OCI-LY7 (cell line): ENCODE measurements around the gene GABRG2. TPM values are rescaled to one million over a fixed set of nuclear protein-coding genes. Genes with fewer than 3 reads are reported as not detected.

Source experiments
- BruUV-seq: library from RNA; stranded (reverse); fragments of 400-500 nt; replicated peaks from 2 replicates; lab custom pipeline; 2021; lab: Mats Ljungman, UMichigan
- CTCF ChIA-PET: fragments of 300-600 bp; sonication (Branson Sonifier 250); formaldehyde crosslinking; loops from one replicate; lab custom pipeline; 2022; ENCODE audit warnings: antibody characterized with exemption; ENCODE audit not compliant: unreplicated experiment; lab: Charles Lee
- POLR2A ChIA-PET: fragments of 300-600 bp; sonication (Branson Sonifier 250); formaldehyde crosslinking; loops from one replicate; lab custom pipeline; 2022; ENCODE audit warnings: antibody characterized with exemption; lab: Charles Lee
- DNase-seq: peaks from one replicate; pipeline ENCODE4 v3.0.0-alpha.2; 2015; ENCODE audit warnings: low spot score
- H2AFZ ChIP-seq: fragments of 200-600 bp; sonication (generic), shearing (Covaris generic); 2 replicates; pipeline ENCODE4 v1.6.1; 2014; ENCODE audit warnings: mild to moderate bottlenecking, antibody characterized with exemption, low read length, moderate library complexity
- H3K27ac ChIP-seq: fragments of 200-600 bp; sonication (generic); 2 replicates; pipeline ENCODE4 v1.5.1; 2014; ENCODE audit warnings: mixed run types, low read depth, mild to moderate bottlenecking, moderate library complexity, low read length, inconsistent platforms; ENCODE audit not compliant: poor library complexity, severe bottlenecking
- H3K36me3 ChIP-seq: fragments of 200-600 bp; sonication (generic); 2 replicates; pipeline ENCODE4 v1.6.1; 2014; ENCODE audit warnings: mild to moderate bottlenecking, antibody characterized with exemption, low read length, moderate library complexity, mixed read lengths; ENCODE audit not compliant: insufficient read depth
- H3K4me1 ChIP-seq: fragments of 200-600 bp; sonication (generic); 2 replicates; pipeline ENCODE4 v1.5.1; 2014; ENCODE audit warnings: mild to moderate bottlenecking, low read length; ENCODE audit not compliant: insufficient read depth, poor library complexity, severe bottlenecking
- H3K4me2 ChIP-seq: fragments of 200-600 bp; sonication (generic); 2 replicates; pipeline ENCODE4 v1.6.1; 2014; ENCODE audit warnings: mild to moderate bottlenecking, low read length
- H3K4me3 ChIP-seq: fragments of 200-600 bp; sonication (generic); 2 replicates; pipeline ENCODE4 v1.5.1; 2014; ENCODE audit warnings: mild to moderate bottlenecking, low read depth, low read length; ENCODE audit not compliant: poor library complexity, severe bottlenecking
- H3K79me2 ChIP-seq: fragments of 200-600 bp; sonication (generic); 2 replicates; pipeline ENCODE4 v1.6.1; 2016; ENCODE audit warnings: low read depth, mild to moderate bottlenecking, low read length, moderate library complexity, mixed read lengths; ENCODE audit not compliant: insufficient read depth
- H3K9me2 ChIP-seq: fragments of 200-600 bp; sonication (generic); 2 replicates; pipeline ENCODE4 v1.6.1; 2016; ENCODE audit warnings: mild to moderate bottlenecking, low read length, mixed read lengths; ENCODE audit not compliant: insufficient read depth
- H3K9me3 ChIP-seq: fragments of 200-600 bp; sonication (generic); 2 replicates; pipeline ENCODE4 v1.6.1; 2014; ENCODE audit warnings: mild to moderate bottlenecking, mixed run types, low read length, mixed read lengths
- H4K20me1 ChIP-seq: fragments of 200-600 bp; sonication (generic); 2 replicates; pipeline ENCODE4 v1.6.1; 2014; ENCODE audit warnings: mild to moderate bottlenecking, antibody characterized with exemption, low read length, moderate library complexity, mixed read lengths; ENCODE audit not compliant: insufficient read depth
- EZH2phosphoT487 ChIP-seq: fragments of 200-600 bp; sonication (generic); IDR thresholded peaks from 2 replicates; pipeline ENCODE4 v1.6.1; 2018; ENCODE audit warnings: low read depth, borderline replicate concordance, mild to moderate bottlenecking, mixed run types, antibody characterized with exemption, low read length, moderate library complexity, mixed read lengths
- intact Hi-C: fragments of 100-400 bp; cut with micrococcal nuclease; formaldehyde crosslinking; loops from one replicate; pipeline ENCODE4 v1.10.0; 2022; ENCODE audit not compliant: unreplicated experiment
- total RNA-seq, 2 experiments: library from RNA; depleted of rRNA in 1 of 2; stranded (reverse); fragments of >200 nt in 1 of 2; shearing (Covaris generic) in 1 of 2; gene quantifications; 2 replicates each; pipeline ENCODE4 v1.2.3, GENCODE V29; 2014 to 2022
- TF ChIP-seq, protein P1 (sequence below): fragments of 200-600 bp; sonication (generic); conservative IDR thresholded peaks from 2 replicates; pipeline ENCODE4 v1.5.1; 2014; ENCODE audit warnings: mild to moderate bottlenecking, antibody characterized with exemption, low read length, moderate library complexity, mixed read lengths

GABRG2 gene
- total RNA-seq, 2 experiments from 2014 or later = 0.03 to 1.2 TPM

DNA sequence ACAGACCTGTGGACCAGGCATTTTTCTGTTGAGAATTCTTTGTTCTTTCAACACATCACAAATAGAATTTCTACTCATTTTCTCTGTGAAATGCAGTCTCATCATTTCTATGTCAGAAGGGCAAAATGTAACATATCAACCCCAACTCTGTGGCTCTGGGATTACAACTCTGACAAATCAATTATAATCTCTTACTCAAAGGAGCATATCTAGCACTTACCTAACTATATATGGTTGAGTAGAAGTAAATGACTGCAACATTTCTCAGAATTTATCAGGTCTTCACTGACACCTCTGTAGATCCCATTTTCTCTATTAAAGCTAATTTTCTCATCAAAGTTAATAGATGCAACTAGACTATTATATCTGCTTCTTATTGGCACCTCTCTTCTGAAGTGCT is 64.8 kb downstream of the GABRG2 start:
- no peaks in the 10 kb centered on the region for H3K4me1 ChIP-seq
- no peak overlapping the region for H3K4me3 ChIP-seq
- ChIA-PET POLR2A (interaction anchor here (1.0 kb wide), 1 partner anchor 20 kb away, joined by 4 read pairs; no protein-coding TSS in a partner anchor), CTCF (no interaction called here)
- H3K4me2 ChIP-seq = no peak overlapping the region
- TF ChIP-seq EZH2phosphoT487 = no peak
- TF ChIP-seq, protein P1, sequence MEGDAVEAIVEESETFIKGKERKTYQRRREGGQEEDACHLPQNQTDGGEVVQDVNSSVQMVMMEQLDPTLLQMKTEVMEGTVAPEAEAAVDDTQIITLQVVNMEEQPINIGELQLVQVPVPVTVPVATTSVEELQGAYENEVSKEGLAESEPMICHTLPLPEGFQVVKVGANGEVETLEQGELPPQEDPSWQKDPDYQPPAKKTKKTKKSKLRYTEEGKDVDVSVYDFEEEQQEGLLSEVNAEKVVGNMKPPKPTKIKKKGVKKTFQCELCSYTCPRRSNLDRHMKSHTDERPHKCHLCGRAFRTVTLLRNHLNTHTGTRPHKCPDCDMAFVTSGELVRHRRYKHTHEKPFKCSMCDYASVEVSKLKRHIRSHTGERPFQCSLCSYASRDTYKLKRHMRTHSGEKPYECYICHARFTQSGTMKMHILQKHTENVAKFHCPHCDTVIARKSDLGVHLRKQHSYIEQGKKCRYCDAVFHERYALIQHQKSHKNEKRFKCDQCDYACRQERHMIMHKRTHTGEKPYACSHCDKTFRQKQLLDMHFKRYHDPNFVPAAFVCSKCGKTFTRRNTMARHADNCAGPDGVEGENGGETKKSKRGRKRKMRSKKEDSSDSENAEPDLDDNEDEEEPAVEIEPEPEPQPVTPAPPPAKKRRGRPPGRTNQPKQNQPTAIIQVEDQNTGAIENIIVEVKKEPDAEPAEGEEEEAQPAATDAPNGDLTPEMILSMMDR = no peak
- no peaks in the 10 kb centered on the region for H3K36me3 ChIP-seq
- no TSS peak for BruUV-seq
- H3K79me2 ChIP-seq = no peaks in the 10 kb centered on the region
- no peaks in the 10 kb centered on the region for H3K9me3 ChIP-seq
- intact Hi-C loops = no loop called here
- no peak for DNase-seq
- no peaks in the 10 kb centered on the region for H3K9me2 ChIP-seq
- no peak overlapping the region for H2AFZ ChIP-seq
- H3K27ac ChIP-seq = no peak overlapping the region
- no peaks in the 10 kb centered on the region for H4K20me1 ChIP-seq

DNA sequence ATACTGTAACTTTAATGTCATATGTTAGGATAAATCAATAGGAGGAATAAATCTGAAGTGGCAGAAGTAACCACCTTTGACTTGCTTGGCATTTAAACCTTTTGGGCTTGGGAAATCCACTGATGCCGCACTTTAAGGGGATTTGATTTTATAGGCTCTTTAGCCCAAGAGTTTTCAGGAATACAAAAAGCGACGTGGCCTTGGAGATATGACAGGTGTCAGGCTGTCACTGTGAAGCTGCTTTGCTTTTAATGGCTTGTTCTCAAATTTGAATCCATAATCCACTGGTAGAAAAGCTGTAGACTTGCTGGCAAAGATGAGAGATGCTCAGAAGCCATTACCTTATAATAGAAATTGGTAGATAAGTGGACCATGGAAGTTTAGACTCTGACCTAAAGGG is 71.6 kb downstream of the GABRG2 start:
- Histone ChIP-seq H2AFZ (no peak overlapping the region), H3K4me1 (no peaks in the 10 kb centered on the region), H3K9me3 (no peaks in the 10 kb centered on the region), H4K20me1 (no peaks in the 10 kb centered on the region), H3K4me3 (no peak overlapping the region), H3K4me2 (no peak overlapping the region), H3K27ac (no peak overlapping the region), H3K79me2 (no peaks in the 10 kb centered on the region), H3K36me3 (no peaks in the 10 kb centered on the region), H3K9me2 (no peaks in the 10 kb centered on the region)
- intact Hi-C loops = no loop called here
- POLR2A ChIA-PET = no interaction called here
- DNase-seq = no peak
- BruUV-seq = no TSS peak
- no peak for TF ChIP-seq EZH2phosphoT487
- TF ChIP-seq, protein P1 = no peak
- CTCF ChIA-PET = no interaction called here

DNA sequence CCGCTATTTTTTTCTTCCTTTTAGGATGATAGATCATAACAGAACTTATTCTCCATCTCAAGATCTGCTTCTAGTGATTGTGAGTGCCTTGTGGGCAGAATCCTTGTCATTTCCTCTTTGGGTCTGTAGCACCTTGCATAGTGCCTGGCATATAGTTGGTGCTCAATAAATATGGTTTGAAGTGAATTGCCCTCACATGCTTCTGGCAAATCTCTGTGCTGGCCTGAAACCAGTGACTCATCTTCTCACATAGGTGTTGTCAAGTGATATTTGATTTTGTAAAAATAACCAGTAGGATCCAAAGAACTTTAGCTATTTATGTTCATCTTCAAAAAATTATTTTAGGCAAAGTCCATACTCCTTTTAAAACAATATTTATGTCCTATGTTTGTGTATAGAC is 86.7 kb downstream of the GABRG2 start:
- H3K4me3 ChIP-seq = no peak overlapping the region
- POLR2A ChIA-PET = interaction anchor here (1.1 kb wide), 1 partner anchor 19 kb away, joined by 3 read pairs; no protein-coding TSS in a partner anchor
- no peak for DNase-seq
- H2AFZ ChIP-seq = no peak overlapping the region
- no peaks in the 10 kb centered on the region for H3K4me1 ChIP-seq
- no peaks in the 10 kb centered on the region for H3K9me3 ChIP-seq
- intact Hi-C loops = no loop called here
- no peaks in the 10 kb centered on the region for H3K9me2 ChIP-seq
- BruUV-seq = no TSS peak
- TF ChIP-seq, protein P1 = no peak
- no peak for TF ChIP-seq EZH2phosphoT487
- H4K20me1 ChIP-seq = no peaks in the 10 kb centered on the region
- H3K79me2 ChIP-seq = no peaks in the 10 kb centered on the region
- no peaks in the 10 kb centered on the region for H3K36me3 ChIP-seq
- H3K27ac ChIP-seq = no peak overlapping the region
- H3K4me2 ChIP-seq = no peak overlapping the region
- CTCF ChIA-PET = no interaction called here
